Mammary epithelial cell (primary cell): Measurements from ENCODE around the gene ZNF365.

Source experiments
- EZH2 ChIP-seq: IDR thresholded peaks from 2 replicates; pipeline ENCODE4 v1.6.1; 2012; ENCODE audit warnings: low read length, inconsistent platforms, borderline replicate concordance
- TF ChIP-seq, protein P1 (sequence below), 2 donors: IDR thresholded peaks in 1 of 2; conservative IDR thresholded peaks in 1 of 2; 2 replicates each; pipeline ENCODE4 v1.5.1; 2011 to 2012; ENCODE audit warnings: inconsistent platforms in 2 of 2, low read length in 2 of 2, mild to moderate bottlenecking in 2 of 2, control low read depth in 1 of 2, low read depth in 1 of 2; ENCODE audit not compliant: insufficient read depth in 1 of 2; ENCODE audit errors: extremely low read depth in 1 of 2

DNA sequence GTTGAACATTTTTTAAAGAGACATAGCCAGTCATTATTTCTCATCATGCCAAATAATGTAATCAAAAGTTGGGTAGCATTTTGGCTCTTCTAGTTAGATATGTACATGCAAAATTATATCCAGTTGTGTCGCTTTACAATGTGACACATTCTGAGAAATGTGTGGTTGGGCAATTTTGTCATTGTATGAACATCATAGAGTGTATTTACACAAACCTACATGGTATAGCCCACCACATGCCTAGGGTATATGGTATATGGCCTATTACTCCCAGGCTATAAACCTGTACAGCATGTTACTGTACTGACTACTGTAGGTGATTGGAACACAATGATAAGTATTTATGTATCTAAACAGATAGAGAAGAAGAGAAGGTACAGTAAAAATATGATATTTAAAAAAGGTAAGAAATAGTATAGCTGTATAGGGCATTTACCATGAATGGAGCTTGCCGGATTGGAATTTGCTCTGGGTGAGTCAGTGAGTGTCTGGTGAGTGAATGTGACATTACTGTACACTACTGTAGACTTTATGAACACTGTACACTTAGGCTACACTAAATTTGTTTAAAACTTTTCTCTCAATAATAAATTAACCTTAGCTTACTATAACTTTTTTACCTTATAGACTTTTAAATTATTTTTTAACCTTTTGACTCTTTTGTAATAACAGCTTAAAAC, 16.5 kb downstream of the ZNF365 start:
- no peak for TF ChIP-seq EZH2
- TF ChIP-seq, protein P1, sequence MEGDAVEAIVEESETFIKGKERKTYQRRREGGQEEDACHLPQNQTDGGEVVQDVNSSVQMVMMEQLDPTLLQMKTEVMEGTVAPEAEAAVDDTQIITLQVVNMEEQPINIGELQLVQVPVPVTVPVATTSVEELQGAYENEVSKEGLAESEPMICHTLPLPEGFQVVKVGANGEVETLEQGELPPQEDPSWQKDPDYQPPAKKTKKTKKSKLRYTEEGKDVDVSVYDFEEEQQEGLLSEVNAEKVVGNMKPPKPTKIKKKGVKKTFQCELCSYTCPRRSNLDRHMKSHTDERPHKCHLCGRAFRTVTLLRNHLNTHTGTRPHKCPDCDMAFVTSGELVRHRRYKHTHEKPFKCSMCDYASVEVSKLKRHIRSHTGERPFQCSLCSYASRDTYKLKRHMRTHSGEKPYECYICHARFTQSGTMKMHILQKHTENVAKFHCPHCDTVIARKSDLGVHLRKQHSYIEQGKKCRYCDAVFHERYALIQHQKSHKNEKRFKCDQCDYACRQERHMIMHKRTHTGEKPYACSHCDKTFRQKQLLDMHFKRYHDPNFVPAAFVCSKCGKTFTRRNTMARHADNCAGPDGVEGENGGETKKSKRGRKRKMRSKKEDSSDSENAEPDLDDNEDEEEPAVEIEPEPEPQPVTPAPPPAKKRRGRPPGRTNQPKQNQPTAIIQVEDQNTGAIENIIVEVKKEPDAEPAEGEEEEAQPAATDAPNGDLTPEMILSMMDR (conservative IDR thresholded peaks at IDR 0.05 in 1 of 2, IDR thresholded peaks at IDR 0.05 in 1 of 2; ENCODE audit: extremely low read depth in 1 of 2, insufficient read depth in 1 of 2, low read depth in 1 of 2, low read length in 2 of 2), result no peak
